ENCODE data around the gene MEPCE. TPM values are rescaled to one million over a fixed set of nuclear protein-coding genes. Genes with fewer than 3 reads are reported as not detected.
A peak's percentile ranks its signal among the peaks of the same experiment; 100 is the strongest.

MEPCE gene
- total and polyA plus RNA-seq, 9 of the 15 experiments (the other 6 are each of a cell fraction or from before 2014, with no cell fraction given) = 10.9 to 76.3 (median 44.1) TPM

GRCh38 chr7:100428967-100429636 lies 529 bp upstream of the MEPCE start (continued):
- peak in 1 of 2 experiments; percentile 16; a peak in 1 of 4 replicates for TF ChIP-seq CSDE1 (IDR thresholded peaks at IDR 0.05)
- 0 out of 2 replicates have a peak, but pooled peaks have one; percentile 18 for TF ChIP-seq XRCC5 (IDR thresholded peaks at IDR 0.05; ENCODE audit: low read depth, low read length)
- no peak for TF ChIP-seq GATAD2A (IDR thresholded peaks at IDR 0.05)
- TF ChIP-seq EHMT2 (IDR thresholded peaks at IDR 0.05) = no peak
- no peak for TF ChIP-seq ZNF121 (CRISPR knock-in tag; conservative IDR thresholded peaks at IDR 0.05)
- no peak for TF ChIP-seq ZBTB9 (CRISPR knock-in tag; IDR thresholded peaks at IDR 0.05)
- TF ChIP-seq TGIF2 (CRISPR knock-in tag; IDR thresholded peaks at IDR 0.05) = no peak
- no peak for TF ChIP-seq HDAC3 (IDR thresholded peaks at IDR 0.05; ENCODE audit: borderline replicate concordance, partially characterized antibody)
- TF ChIP-seq NFYB (IDR thresholded peaks at IDR 0.05; ENCODE audit: extremely low read depth, insufficient read length) = no peak
- no peak for TF ChIP-seq EWSR1 (IDR thresholded peaks at IDR 0.05; ENCODE audit: borderline replicate concordance, low read depth, partially characterized antibody)
- TF ChIP-seq NELFE (IDR thresholded peaks at IDR 0.05; ENCODE audit: insufficient read depth, insufficient read length) = peak; percentile 60
- no peak for TF ChIP-seq MCM3 (IDR thresholded peaks at IDR 0.05)
- TF ChIP-seq ZNF77 (CRISPR knock-in tag; IDR thresholded peaks at IDR 0.05) = no peak
- peak; percentile 87 for TF ChIP-seq ZNF740 (CRISPR knock-in tag; IDR thresholded peaks at IDR 0.05)
- peak in 1 of 2 experiments; percentile 92; a peak in 2 of 4 replicates for TF ChIP-seq ZNF740 (tag; IDR thresholded peaks at IDR 0.05)
- no peak for TF ChIP-seq NUFIP1 (IDR thresholded peaks at IDR 0.05; ENCODE audit: partially characterized antibody)
- TF ChIP-seq RHOXF2B (CRISPR knock-in tag; conservative IDR thresholded peaks at IDR 0.05) = 0 out of 2 replicates have a peak, but pooled peaks have one; percentile 20
- TF ChIP-seq CXXC5 (CRISPR knock-in tag; IDR thresholded peaks at IDR 0.05) = peak; percentile 85
- TF ChIP-seq TAF15 (IDR thresholded peaks at IDR 0.05; ENCODE audit: low read depth, low read length) = peak; percentile 74; the same call in 1 of the 2 replicates
- TF ChIP-seq HNRNPUL1 (IDR thresholded peaks at IDR 0.05; ENCODE audit: low read length) = no peak; the same call in 1 of the 2 replicates
- peak; percentile 36; the same call in 1 of the 2 replicates for TF ChIP-seq SPI1 (IDR thresholded peaks at IDR 0.05; ENCODE audit: borderline replicate concordance, low read depth, low read length)
- peak; percentile 56; the same call in 1 of the 2 replicates for TF ChIP-seq CHD2 (IDR thresholded peaks at IDR 0.05; ENCODE audit: low read depth, low read length)
- TF ChIP-seq ZNF134 (CRISPR knock-in tag; conservative IDR thresholded peaks at IDR 0.05) = no peak
- TF ChIP-seq E2F3 (CRISPR knock-in tag; IDR thresholded peaks at IDR 0.05) = no peak
- peak; percentile 45; the same call in 1 of the 2 replicates for TF ChIP-seq RFX5 (IDR thresholded peaks at IDR 0.05; ENCODE audit: low read depth, low read length)
- TF ChIP-seq NFIC (IDR thresholded peaks at IDR 0.05) = peak; percentile 55
